Stimulated activated CD8-positive, alpha-beta memory T cell treated with anti-CD3 and anti-CD28 coated beads, Interleukin-4, amount 100 ng/mL, for 24 hours (primary cell): ENCODE results near the gene C3orf18.
A peak's percentile ranks its signal among the peaks of the same experiment; 100 is the strongest.
"Not testable (repeated sequence)": the region's sequence is repeated elsewhere in the genome, so short reads cannot be mapped to it uniquely, and the experiment has no call there.

Source experiments
- DNase-seq: peaks from one replicate; pipeline ENCODE4 v3.0.0-alpha.2; 2020; ENCODE audit warnings: low read depth

The C3orf18 gene

DNA sequence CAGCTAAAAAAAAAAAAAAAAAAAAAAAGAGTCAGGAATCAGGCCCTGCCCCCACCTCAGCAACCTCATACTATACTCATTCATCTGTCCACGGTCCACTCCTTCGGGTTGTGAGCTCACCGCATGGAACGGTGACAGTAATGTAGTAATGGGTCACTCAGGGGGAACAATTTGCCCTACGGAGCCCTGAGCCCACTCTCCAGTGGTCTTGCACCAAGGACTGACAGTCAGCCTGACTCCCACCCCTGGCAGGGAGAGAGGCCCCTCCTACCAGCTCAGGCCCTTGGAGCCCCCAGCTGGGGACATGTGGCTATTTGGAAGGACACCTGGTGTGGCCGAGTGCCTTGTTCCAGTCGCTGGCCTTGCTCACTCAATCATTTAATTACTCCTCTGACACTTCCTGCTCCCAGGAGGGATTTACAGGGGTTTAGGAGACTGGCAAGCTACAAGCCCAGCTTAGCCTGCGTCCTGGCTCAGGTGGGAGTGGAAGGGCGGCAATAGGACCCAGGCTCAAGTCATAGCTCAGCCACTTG, 44.2 kb downstream of the C3orf18 start:
- no peak for DNase-seq

DNA sequence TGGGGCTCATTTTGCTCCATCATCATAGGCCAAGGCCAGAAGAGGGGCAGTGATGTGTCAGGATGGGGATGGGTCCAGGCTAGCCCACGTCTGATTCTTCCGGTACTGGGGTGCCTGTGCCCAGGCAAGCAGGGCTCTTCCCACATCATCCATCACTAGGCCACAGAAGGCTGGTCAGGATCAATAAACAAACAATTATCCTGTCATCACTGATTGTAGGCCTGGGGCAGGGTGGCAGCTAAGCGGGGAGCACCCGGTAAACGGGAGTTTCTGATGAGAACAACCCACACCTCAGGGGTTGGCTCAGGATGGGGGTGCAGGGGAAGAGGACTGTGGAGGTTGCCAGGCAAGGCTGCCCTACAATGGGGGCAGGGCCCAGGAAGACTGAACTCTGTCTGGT, 46.0 kb downstream of the C3orf18 start:
- DNase-seq = no peak

DNA sequence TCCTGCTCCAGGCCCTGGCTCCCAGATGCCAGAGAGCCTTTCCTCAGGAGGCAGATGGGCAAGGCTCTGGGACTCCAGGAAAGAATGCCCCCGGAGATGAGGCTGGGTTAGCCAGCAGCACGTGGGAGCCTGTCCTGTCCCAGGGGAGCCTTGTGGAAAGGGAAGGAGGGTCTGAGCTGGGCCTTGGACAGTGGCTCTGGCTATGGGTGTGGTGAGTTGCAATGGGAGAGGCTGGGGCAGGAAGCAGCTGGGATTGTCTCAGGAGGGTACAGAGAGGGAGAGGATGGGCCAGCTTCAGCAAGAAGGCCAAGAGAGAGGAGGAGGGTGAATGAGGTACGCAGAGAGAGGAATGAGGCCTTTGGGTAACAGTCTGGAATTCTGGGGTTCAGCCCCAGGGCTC, 46.7 kb downstream of the C3orf18 start:
- no peak for DNase-seq

DNA sequence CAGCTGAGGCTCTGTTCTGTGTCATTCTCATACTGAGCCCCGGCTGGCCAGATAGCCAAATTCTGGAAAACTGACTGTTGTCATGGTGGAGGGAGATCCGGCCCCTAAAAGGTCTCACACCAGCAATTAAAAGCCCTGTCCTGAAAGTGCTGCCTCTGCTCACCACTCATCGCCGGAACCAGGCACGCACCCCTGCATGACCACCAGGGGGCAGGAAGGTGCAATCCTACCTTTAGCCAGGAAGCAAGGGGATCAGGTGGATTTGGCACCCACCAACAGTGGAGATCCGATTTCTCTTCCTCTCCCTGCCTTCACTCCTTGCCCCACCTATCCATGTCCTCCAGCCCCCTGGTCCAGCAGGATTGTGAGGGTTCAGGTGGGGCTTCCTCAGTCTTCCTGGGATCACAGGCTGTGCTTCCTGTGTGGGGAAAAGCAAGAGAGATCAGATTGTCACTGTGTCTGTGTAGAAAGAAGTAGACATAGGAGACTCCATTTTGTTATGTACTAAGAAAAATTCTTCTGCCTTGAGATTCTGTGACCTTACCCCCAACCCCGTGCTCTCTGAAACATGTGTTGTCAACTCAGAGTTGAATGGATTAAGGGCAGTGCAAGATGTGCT, 48.0 kb downstream of the C3orf18 start:
- DNase-seq = peak; percentile 62

DNA sequence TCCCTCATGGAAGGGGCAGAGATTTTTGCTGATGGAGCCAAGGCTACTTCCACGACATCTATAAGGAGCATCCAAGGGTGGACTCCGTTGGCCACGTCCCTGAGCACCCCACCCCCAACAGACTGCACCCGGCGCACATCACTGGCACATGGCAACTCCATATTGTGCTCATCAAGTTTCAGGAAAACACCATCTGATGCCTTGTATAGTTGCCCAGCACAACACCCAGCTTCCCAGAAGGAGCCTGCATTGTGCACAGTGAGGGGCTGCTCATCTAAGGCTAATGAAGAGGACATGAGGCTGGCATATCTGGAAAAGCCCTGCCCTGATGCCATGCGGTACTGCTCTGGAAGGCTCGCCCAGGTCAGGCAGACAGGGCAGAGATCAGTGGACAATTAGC, 49.1 kb downstream of the C3orf18 start:
- no peak for DNase-seq

DNA sequence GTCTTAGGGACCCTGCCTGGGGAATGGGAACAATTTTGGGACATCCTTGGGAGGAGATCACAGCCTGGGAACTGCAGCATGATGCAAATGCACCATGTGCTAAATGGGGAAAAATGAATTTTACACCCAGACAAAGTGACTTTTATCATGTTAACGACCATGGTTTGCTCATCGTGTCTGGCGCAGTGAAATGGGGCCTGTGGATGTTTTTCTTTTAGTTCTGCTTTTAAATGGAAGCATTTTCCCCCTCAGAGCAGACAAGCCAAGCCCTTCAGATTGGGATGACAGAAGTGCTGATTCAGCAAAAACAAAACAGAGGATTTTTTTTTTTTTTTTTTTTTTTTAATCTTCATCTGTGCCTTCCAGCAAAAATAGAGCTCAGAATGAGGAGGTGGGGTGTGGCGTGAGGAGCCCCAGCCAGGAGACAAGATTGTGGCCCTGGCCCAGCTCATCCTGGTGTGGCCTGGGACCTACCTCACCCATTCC, 49.8 kb downstream of the C3orf18 start:
- no peak for DNase-seq

DNA sequence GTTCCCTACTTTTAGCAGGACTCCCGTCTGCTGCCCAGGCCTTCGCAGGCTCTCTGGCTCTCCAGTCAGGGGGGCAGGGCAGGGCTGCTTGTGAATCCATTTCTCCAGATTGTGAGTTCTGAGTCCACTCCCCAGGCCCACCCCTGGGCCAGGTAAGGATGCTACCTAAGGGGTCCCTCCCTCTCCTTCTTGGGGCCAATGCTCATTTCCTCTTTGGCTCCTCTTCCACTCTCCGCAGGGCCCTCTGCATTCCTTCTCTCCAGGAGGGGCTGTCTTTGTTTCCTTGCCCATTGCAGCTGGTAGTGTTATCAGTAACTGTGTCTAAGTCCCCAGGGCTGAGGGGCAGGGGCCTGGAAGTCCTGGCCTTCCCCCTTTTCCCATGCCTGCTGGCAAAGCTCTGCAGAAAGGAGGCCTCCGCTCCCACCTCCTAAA, 51.1 kb downstream of the C3orf18 start:
- DNase-seq = no peak

DNA sequence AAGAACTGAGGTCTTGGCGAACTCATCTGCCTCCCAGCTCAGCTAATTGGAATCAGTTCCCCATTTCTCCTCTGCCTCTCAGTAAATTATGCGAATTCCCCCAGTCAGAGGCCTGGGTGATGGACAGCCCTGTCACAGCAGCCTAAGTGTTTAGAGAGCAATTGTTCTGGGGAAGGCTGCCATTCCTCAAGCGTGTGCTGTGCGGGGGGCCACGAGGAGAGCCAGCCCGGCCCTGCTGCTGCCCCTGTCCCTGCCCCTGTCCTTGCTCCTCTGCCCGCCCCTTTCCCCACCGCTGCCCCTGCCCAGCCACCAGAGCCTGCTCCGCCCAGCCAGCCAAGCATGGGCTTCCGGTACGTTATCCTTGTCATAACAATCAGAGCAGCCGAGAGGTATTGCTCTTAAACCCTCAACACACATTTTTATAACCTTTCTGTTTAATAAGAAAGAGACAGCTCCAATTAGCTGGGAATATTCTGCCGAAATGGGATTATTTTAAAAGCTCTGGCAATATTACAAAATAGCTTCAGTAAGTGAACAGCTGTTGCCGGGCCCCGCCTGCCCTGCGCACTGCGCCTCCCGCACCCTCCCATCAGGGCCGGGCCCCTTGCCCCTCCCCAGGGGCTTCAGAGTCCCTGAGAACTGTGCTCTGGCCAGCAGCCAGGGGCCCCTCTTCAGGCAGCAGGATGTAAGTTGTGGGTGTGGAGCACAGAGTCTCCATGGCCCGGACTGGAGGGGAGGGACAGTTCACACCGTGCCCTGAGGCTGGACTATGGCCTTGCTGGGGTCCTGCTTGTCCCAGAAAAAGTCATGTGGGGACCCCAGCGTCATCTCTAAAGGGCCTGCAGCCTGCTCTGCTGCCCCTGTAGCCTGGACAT, 51.7 kb downstream of the C3orf18 start:
- DNase-seq = no peak

DNA sequence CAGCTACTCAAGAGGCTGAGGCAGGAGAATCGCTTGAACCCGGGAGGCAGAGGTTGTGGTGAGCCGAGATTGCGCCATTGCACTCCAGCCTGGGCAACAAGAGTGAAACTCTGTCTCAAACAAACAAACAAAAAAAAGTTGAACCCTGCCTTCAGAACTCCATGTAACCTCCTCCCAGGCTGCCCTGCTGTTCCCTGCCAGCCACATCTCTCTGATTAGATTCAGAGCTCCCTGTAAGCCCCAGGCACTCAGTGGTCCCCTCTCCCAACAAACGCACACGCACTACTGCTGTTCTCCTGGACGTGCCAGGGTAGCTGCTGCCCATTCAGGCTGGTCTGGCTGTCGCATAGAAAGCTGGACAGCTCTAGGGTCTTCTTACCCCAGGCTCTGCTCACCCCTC, 54.6 kb downstream of the C3orf18 start:
- not testable (repeated sequence) for DNase-seq

DNA sequence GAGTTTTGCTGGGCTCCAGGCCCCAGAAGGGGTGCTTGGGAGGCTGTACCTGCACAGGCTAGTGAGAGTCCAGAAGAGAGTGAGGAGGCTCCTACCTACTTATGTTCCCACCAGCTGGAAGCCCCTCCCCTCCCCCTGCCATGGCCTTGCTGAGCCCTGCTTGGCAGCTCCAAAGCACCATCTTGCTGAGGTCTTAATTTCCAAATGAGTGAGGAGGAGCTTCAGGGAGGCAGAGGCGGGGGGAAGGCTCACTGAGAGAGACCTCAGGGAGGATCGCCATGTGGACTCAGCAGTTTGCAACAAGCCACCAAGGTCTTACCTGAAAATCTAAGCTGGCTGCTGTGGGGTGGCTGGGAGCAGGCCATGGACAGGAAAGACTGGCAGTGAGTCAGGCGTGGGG, 55.4 kb downstream of the C3orf18 start:
- no peak for DNase-seq

DNA sequence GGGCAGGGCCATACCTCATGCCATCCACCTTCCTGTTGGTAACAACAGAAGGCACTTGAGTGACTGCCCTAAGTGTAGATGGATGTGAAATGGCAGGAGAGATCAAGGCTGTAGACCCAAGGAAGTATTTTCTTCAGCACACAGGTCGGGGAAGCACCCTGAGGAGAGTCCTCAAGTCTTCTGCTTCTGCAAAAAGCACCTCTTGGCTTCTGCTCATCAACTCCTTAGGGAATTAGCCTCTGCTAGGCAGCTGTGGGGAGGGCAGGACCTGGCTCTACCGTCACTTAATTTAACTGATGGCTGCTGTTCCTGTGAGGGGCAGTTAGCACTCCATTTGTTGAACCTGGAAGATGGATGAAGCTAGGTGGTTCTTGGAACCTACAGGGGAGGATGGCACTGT, 57.2 kb downstream of the C3orf18 start:
- no peak for DNase-seq

DNA sequence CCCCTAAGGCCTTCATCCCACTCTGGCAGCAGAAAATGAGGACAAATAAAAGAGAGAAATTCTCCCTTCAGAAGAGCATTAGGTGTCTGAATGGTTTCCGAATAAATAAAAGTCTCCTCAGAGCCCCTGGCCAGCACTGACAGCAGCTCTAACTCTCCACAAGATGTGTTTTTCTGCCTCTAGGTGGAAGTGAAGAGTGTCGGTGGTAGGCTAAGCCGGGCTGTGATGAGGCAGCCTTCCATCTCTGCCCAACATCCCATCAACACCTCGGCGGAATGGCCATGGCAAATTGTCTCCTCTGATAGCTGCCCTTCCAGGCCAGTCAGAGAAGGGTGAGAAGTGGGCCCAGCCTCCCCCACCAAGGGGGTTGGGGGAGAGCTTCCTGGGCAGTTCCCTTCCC, 57.8 kb downstream of the C3orf18 start:
- DNase-seq = no peak

DNA sequence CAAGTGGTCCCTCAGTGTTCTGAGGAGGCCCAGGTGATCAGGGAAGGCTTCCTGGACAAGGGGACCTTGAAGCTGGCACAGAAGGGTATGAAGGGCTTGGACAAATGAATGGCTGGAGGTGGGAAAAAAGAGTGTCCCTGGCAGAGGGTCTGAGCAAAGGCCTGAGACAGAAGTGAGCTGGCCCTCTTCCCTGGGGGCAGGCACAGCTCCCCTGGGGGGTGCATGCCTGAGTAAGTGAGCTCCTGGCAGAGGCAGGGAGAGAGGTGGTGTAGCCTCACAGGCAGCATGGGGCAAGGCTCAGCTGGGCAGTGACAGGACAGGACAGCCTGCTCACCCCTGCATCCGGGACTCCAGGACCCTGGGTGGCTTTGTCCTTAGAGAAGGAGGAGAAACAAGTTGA, 58.7 kb downstream of the C3orf18 start:
- DNase-seq = no peak
